ENCODE measurements around the gene TPO. TPM values are rescaled to one million over a fixed set of nuclear protein-coding genes. Genes with fewer than 3 reads are reported as not detected.

TPO gene
- total RNA-seq, 2 donors from 2014 or later, result not detected

DNA sequence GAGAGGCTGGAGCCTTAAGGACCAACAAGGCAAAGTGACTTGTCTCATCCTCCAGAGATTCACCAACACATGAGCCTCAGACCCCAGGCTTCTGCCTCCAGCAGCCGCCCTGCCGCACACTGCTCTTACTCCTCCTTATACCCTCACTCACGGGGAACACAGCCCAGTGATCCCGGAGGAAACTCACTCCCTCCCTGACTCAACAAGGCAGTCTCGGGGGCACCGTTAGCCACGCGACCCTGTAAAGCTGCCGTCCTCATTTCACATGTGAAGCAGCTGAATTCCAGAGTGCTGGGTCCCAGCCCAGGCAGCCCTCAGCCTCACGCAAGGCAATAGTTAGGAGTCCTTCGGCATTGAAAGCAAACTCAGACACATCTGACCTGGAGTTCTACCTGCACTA, 129.7 kb downstream of the TPO start:
- Mint-ChIP-seq H3K27ac (no peak overlapping the region), H3K4me3 (no peak overlapping the region), H3K36me3 (ENCODE audit: low read depth) (no peaks in the 10 kb centered on the region), H3K9me3 (no peaks in the 10 kb centered on the region), H3K27me3 (ENCODE audit: insufficient read depth) (no peaks in the 10 kb centered on the region), H3K4me1 (no peaks in the 10 kb centered on the region)
- Histone ChIP-seq H3K36me3 (ENCODE audit: control insufficient read depth, insufficient read depth, low read length) (no peaks in the 10 kb centered on the region), H3K27ac (ENCODE audit: low read depth, low read length) (no peak overlapping the region), H3K9ac (ENCODE audit: extremely low read depth, low read length, poor library complexity, severe bottlenecking) (no peak overlapping the region), H3K9me3 (ENCODE audit: control insufficient read depth, low read length) (no peaks in the 10 kb centered on the region), H3K27me3 (ENCODE audit: control insufficient read depth, insufficient read depth, low read length, poor library complexity, severe bottlenecking) (no peaks in the 10 kb centered on the region), H3K4me3 (ENCODE audit: low read length) (no peak overlapping the region), H3K4me1 (ENCODE audit: control insufficient read depth, insufficient read depth, low read length) (no peaks in the 10 kb centered on the region)
- DNase-seq, result no peak
- WGBS, 2 experiments (ENCODE audit: insufficient coverage in 1 of 2, insufficient read length in 1 of 2), result 90 to 92% methylated on average over 11 of the region's 11 CpGs
- TF ChIP-seq, protein P1, sequence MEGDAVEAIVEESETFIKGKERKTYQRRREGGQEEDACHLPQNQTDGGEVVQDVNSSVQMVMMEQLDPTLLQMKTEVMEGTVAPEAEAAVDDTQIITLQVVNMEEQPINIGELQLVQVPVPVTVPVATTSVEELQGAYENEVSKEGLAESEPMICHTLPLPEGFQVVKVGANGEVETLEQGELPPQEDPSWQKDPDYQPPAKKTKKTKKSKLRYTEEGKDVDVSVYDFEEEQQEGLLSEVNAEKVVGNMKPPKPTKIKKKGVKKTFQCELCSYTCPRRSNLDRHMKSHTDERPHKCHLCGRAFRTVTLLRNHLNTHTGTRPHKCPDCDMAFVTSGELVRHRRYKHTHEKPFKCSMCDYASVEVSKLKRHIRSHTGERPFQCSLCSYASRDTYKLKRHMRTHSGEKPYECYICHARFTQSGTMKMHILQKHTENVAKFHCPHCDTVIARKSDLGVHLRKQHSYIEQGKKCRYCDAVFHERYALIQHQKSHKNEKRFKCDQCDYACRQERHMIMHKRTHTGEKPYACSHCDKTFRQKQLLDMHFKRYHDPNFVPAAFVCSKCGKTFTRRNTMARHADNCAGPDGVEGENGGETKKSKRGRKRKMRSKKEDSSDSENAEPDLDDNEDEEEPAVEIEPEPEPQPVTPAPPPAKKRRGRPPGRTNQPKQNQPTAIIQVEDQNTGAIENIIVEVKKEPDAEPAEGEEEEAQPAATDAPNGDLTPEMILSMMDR (conservative IDR thresholded peaks at IDR 0.05), result no peak

DNA sequence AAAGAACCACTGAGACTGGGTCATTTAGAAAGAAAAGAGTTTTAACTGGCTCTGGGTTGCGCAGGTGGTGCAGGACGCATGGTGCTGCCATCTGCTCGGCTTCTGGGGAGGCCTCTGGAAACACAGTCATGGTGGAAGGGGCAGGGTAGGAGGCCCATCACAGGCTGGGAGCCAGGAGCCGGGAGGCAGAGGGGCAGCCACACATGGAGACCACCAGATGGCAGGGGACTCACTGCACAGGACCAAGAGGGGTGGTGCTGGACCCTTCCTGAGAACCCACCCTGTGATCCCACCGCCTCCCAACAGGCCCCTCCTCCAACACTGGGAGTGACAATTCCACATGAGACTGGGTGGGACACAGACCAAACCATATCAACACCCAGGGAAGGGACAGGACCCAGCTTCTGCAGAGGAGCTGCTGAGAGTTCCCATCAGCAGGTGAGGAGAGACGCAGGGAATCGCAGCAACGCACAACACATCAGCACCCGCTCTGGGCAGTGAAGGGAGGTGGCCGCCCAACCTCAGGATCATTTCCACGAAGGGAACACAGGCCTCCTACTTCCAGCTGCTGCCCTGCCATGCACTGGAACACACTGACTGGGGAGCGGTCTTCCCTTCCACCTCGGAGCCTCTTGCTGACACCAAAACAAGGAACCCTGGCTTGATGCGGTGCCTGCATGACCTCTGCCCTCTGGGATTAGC, 130.7 kb downstream of the TPO start:
- no peaks in the 10 kb centered on the region for H3K27me3 Mint-ChIP-seq (ENCODE audit: insufficient read depth)
- Histone ChIP-seq H3K27me3 (ENCODE audit: control insufficient read depth, insufficient read depth, low read length, poor library complexity, severe bottlenecking) (no peaks in the 10 kb centered on the region), H3K4me3 (ENCODE audit: low read length) (no peak overlapping the region), H3K4me1 (ENCODE audit: control insufficient read depth, insufficient read depth, low read length) (no peaks in the 10 kb centered on the region), H3K36me3 (ENCODE audit: control insufficient read depth, insufficient read depth, low read length) (no peaks in the 10 kb centered on the region), H3K9me3 (ENCODE audit: control insufficient read depth, low read length) (no peaks in the 10 kb centered on the region), H3K27ac (ENCODE audit: low read depth, low read length) (no peak overlapping the region), H3K9ac (ENCODE audit: extremely low read depth, low read length, poor library complexity, severe bottlenecking) (no peak overlapping the region)
- H3K36me3 Mint-ChIP-seq (ENCODE audit: low read depth), result no peaks in the 10 kb centered on the region
- DNase-seq, result no peak
- no peaks in the 10 kb centered on the region for H3K9me3 Mint-ChIP-seq
- 94 to 96% methylated on average over 9 to 14 of the region's 14 CpGs for WGBS, 2 experiments (ENCODE audit: insufficient coverage in 1 of 2, insufficient read length in 1 of 2)
- TF ChIP-seq, protein P1 (conservative IDR thresholded peaks at IDR 0.05), result peak; percentile 14
- H3K4me3 Mint-ChIP-seq, result no peak overlapping the region
- H3K27ac Mint-ChIP-seq, result no peak overlapping the region
- no peaks in the 10 kb centered on the region for H3K4me1 Mint-ChIP-seq

DNA sequence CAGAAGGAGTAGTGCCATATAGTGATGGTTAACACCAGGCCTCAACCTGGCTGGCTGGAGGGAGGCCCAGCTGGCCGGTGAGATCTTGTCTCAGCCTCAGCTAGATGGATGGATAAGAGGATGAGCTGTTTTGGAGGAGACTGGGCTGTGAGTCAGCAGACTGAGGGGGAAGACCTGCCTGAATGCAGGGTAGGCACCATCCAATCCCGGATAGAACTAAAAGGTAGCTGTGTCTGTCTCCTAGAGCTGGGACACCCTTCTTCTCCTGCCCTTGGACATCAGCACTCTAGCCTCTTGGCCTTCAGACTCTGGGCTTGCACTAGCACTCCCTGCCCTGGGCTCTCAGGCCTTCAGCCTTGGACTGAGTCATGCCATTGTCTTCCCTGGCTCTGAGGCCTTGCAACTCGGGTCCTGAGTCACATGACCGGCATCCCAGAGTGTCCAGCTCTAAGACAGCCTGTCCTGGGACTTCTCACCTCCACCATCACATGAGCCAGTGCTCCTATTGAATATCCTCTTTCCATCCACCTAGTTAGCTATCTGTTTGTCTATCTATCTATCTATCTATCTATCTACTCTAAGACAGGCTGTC, 131.3 kb downstream of the TPO start:
- no peaks in the 10 kb centered on the region for H3K9me3 Mint-ChIP-seq
- Histone ChIP-seq H3K27ac (ENCODE audit: low read depth, low read length) (no peak overlapping the region), H3K9ac (ENCODE audit: extremely low read depth, low read length, poor library complexity, severe bottlenecking) (no peak overlapping the region), H3K9me3 (ENCODE audit: control insufficient read depth, low read length) (no peaks in the 10 kb centered on the region), H3K4me3 (ENCODE audit: low read length) (no peak overlapping the region), H3K27me3 (ENCODE audit: control insufficient read depth, insufficient read depth, low read length, poor library complexity, severe bottlenecking) (no peaks in the 10 kb centered on the region), H3K4me1 (ENCODE audit: control insufficient read depth, insufficient read depth, low read length) (no peaks in the 10 kb centered on the region), H3K36me3 (ENCODE audit: control insufficient read depth, insufficient read depth, low read length) (no peaks in the 10 kb centered on the region)
- no peak for DNase-seq
- no peaks in the 10 kb centered on the region for H3K36me3 Mint-ChIP-seq (ENCODE audit: low read depth)
- no peak overlapping the region for H3K27ac Mint-ChIP-seq
- no peaks in the 10 kb centered on the region for H3K4me1 Mint-ChIP-seq
- no peak overlapping the region for H3K4me3 Mint-ChIP-seq
- peaks cover 4% of the 10 kb centered on the region for H3K27me3 Mint-ChIP-seq (ENCODE audit: insufficient read depth)
- WGBS, 2 experiments (ENCODE audit: insufficient coverage in 1 of 2, insufficient read length in 1 of 2), result 84 to 85% methylated on average over 3 to 4 of the region's 4 CpGs
- TF ChIP-seq, protein P1 (conservative IDR thresholded peaks at IDR 0.05), result no peak
